Esophagus (tissue), 2 donors: ENCODE data around the gene CKS1B. TPM values are rescaled to one million over a fixed set of nuclear protein-coding genes. Genes with fewer than 3 reads are reported as not detected.
A peak's percentile ranks its signal among the peaks of the same experiment; 100 is the strongest.

Experiments used
- H3K27ac ChIP-seq, 2 donors: one replicate each; pipeline ENCODE4 v1.5.1; 2013; ENCODE audit warnings: low read depth in 2 of 2, mild to moderate bottlenecking in 2 of 2, inconsistent platforms in 1 of 2, low read length in 1 of 2, moderate library complexity in 1 of 2
- H3K27me3 ChIP-seq, 2 donors: one replicate each; pipeline ENCODE4 v1.6.1; 2013; ENCODE audit warnings: low read length in 2 of 2, control low read depth in 1 of 2, mild to moderate bottlenecking in 1 of 2; ENCODE audit not compliant: insufficient read depth in 2 of 2, control insufficient read depth in 1 of 2
- H3K36me3 ChIP-seq, 2 donors: one replicate each; pipeline ENCODE4 v1.6.1; 2013; ENCODE audit warnings: low read length in 1 of 2; ENCODE audit not compliant: control insufficient read depth in 2 of 2, insufficient read depth in 2 of 2
- H3K4me1 ChIP-seq, 2 donors: one replicate each; pipeline ENCODE4 v1.6.1; 2013; ENCODE audit warnings: low read length in 1 of 2; ENCODE audit not compliant: control insufficient read depth in 2 of 2, insufficient read depth in 2 of 2
- H3K4me3 ChIP-seq, 2 donors: one replicate each; pipeline ENCODE4 v1.5.1; 2013; ENCODE audit warnings: low read length in 2 of 2, mild to moderate bottlenecking in 2 of 2, low read depth in 1 of 2, moderate library complexity in 1 of 2
- H3K9me3 ChIP-seq, 2 donors: one replicate each; pipeline ENCODE4 v1.6.1; 2013; ENCODE audit warnings: mild to moderate bottlenecking in 2 of 2, low read depth in 1 of 2, low read length in 1 of 2, moderate library complexity in 1 of 2; ENCODE audit not compliant: control insufficient read depth in 2 of 2, insufficient read depth in 1 of 2
- WGBS, 2 donors: extraction: QIAGEN DNeasy Blood & Tissue Kit; methylation state at CpG; one replicate each; pipeline ENCODE4 v1.1.7; 2013; 5-methylcytosine and 5-hydroxymethylcytosine counted together
- polyA plus RNA-seq, 2 donors: library from polyadenylated mRNA; stranded (reverse); fragments of 200-250 nt; gene quantifications; one replicate each; pipeline ENCODE4 v1.2.3, GENCODE V29; 2013
- donor health status: healthy with polysubstance abuse.
- donor health status: Bipolar disorder and iron deficiency.

The CKS1B gene
- polyA plus RNA-seq, 2 donors, result 8.9 to 74.3 TPM

- H3K27me3 ChIP-seq, result no peaks in the 10 kb centered on the region
- H3K27ac ChIP-seq, result peak overlapping the region; percentile 95 to 96
- WGBS, 2 donors, result 47 to 48% methylated on average over 6 of the region's 6 CpGs
- H3K9me3 ChIP-seq, result no peaks in the 10 kb centered on the region
- H3K4me1 ChIP-seq, result peaks cover 14 to 42% of the 10 kb centered on the region in 2 donors
- peak overlapping the region in 1 of 2 donors; percentile 30 for H3K4me3 ChIP-seq
- H3K36me3 ChIP-seq, result peaks cover 8 to 35% of the 10 kb centered on the region in 2 donors
Measured at GRCh38 chr1:155017946-155018316, 43.5 kb downstream of the CKS1B start.

- WGBS, 2 donors, result 79 to 85% methylated on average over 7 to 8 of the region's 8 CpGs
- no peaks in the 10 kb centered on the region for H3K9me3 ChIP-seq
- no peak overlapping the region for H3K4me3 ChIP-seq
- peaks cover 8 to 29% of the 10 kb centered on the region in 2 donors for H3K36me3 ChIP-seq
- peak overlapping the region; percentile 74 to 95 for H3K27ac ChIP-seq
- peaks cover 14 to 41% of the 10 kb centered on the region in 2 donors for H3K4me1 ChIP-seq
- H3K27me3 ChIP-seq, result no peaks in the 10 kb centered on the region
Measured at GRCh38 chr1:155018617-155019348, 44.3 kb downstream of the CKS1B start.

GRCh38 chr1:155019377-155020245 is 45.1 kb downstream of the CKS1B start:
- no peak overlapping the region for H3K4me3 ChIP-seq
- no peaks in the 10 kb centered on the region for H3K27me3 ChIP-seq
- peak overlapping the region in 1 of 2 donors; percentile 74 for H3K27ac ChIP-seq
- WGBS, 2 donors, result 61 to 68% methylated on average over 11 of the region's 11 CpGs
- peaks cover 14 to 36% of the 10 kb centered on the region in 2 donors for H3K4me1 ChIP-seq
- H3K9me3 ChIP-seq, result no peaks in the 10 kb centered on the region
- H3K36me3 ChIP-seq, result peaks cover 3 to 21% of the 10 kb centered on the region in 2 donors

- Histone ChIP-seq H3K9me3 (no peaks in the 10 kb centered on the region), H3K4me3 (no peak overlapping the region), H3K4me1 (peaks cover under 1 to 20% of the 10 kb centered on the region in 2 donors), H3K27ac (no peak overlapping the region), H3K27me3 (no peaks in the 10 kb centered on the region), H3K36me3 (no peaks in the 10 kb centered on the region)
- WGBS, 2 donors, result 80 to 85% methylated on average over 8 of the region's 8 CpGs
Measured at GRCh38 chr1:155022136-155022926, 47.9 kb downstream of the CKS1B start.

GRCh38 chr1:155022927-155023236 is 48.4 kb downstream of the CKS1B start:
- H3K36me3 ChIP-seq, result no peaks in the 10 kb centered on the region
- H3K4me3 ChIP-seq, result no peak overlapping the region
- WGBS, 2 donors, result 43 to 49% methylated on average over 4 of the region's 4 CpGs
- no peak overlapping the region for H3K27ac ChIP-seq
- no peaks in the 10 kb centered on the region for H3K27me3 ChIP-seq
- no peaks in the 10 kb centered on the region for H3K9me3 ChIP-seq
- H3K4me1 ChIP-seq, result peaks cover 0 to 15% of the 10 kb centered on the region in 2 donors

GRCh38 chr1:155023627-155024026 is 49.1 kb downstream of the CKS1B start:
- 78 to 80% methylated on average over 5 of the region's 5 CpGs for WGBS, 2 donors
- H3K27me3 ChIP-seq, result no peaks in the 10 kb centered on the region
- no peaks in the 10 kb centered on the region for H3K36me3 ChIP-seq
- H3K4me1 ChIP-seq, result peaks cover 0 to 14% of the 10 kb centered on the region in 2 donors
- no peak overlapping the region for H3K27ac ChIP-seq
- no peaks in the 10 kb centered on the region for H3K9me3 ChIP-seq
- no peak overlapping the region for H3K4me3 ChIP-seq

GRCh38 chr1:155024315-155024714 is 49.8 kb downstream of the CKS1B start:
- Histone ChIP-seq H3K27ac (no peak overlapping the region), H3K4me3 (no peak overlapping the region), H3K4me1 (peaks cover 0 to 14% of the 10 kb centered on the region in 2 donors), H3K27me3 (no peaks in the 10 kb centered on the region), H3K36me3 (no peaks in the 10 kb centered on the region), H3K9me3 (no peaks in the 10 kb centered on the region)
- WGBS, 2 donors, result 91 to 93% methylated on average over 9 of the region's 9 CpGs

- no peaks in the 10 kb centered on the region for H3K27me3 ChIP-seq
- H3K4me3 ChIP-seq, result no peak overlapping the region
- H3K36me3 ChIP-seq, result no peaks in the 10 kb centered on the region
- H3K9me3 ChIP-seq, result no peaks in the 10 kb centered on the region
- peaks cover 0 to 12% of the 10 kb centered on the region in 2 donors for H3K4me1 ChIP-seq
- H3K27ac ChIP-seq, result peak overlapping the region in 1 of 2 donors; percentile 18
- WGBS, 2 donors, result 56 to 70% methylated on average over 9 of the region's 9 CpGs
Measured at GRCh38 chr1:155026154-155026553, 51.7 kb downstream of the CKS1B start.

- 78 to 85% methylated on average over 6 of the region's 6 CpGs for WGBS, 2 donors
- Histone ChIP-seq H3K27ac (peak overlapping the region in 1 of 2 donors; percentile 18), H3K36me3 (no peaks in the 10 kb centered on the region), H3K27me3 (no peaks in the 10 kb centered on the region), H3K4me1 (peaks cover 0 to 12% of the 10 kb centered on the region in 2 donors), H3K9me3 (no peaks in the 10 kb centered on the region), H3K4me3 (no peak overlapping the region)
Measured at GRCh38 chr1:155026588-155026987, 52.1 kb downstream of the CKS1B start.
